ENCODE data around the gene CCM2. TPM values are rescaled to one million over a fixed set of nuclear protein-coding genes. Genes with fewer than 3 reads are reported as not detected.

The CCM2 gene
- total RNA-seq, 4 donors from 2014 or later: 41.1 to 46.3 (median 44.0) TPM

DNA sequence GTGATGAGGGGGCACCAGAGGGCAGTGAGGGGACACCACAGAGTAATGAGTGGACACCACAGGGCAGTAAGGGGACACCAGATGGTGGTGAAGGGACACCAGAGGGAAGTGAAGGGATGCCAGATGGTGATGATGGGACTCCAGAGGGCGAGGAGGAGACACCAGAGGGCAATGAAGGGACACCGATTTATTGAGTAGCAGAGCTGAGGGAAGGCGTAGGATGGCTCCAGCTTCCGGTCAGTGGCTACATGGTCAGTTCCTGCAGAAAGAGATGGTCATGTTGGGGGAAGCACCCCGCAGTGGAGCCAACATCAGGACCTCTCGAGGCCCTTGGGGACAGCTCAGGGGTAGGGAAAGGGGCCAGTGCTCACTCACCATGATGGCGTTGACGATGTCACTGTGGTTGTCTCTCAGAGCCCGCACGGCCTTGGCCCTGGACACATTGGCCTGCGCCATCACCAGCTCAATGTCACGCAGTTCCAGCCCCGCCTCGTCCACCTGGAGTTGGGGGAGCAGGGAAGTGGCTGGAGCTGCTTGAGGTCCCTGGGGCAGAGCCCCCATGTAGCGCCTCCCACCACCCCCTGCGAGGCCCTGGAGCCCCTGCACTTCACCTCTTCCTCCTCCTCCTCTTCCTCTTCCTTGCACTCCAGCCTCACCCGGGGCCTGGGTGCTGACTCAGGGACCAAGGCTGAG, 80.4 kb downstream of the CCM2 start:
- no peak for DNase-seq (ENCODE audit: low spot score in 2 of 2)
- 86 to 94% methylated on average over 12 to 17 of the region's 17 CpGs for WGBS, 2 donors
- no peaks in the 10 kb centered on the region for H3K27me3 ChIP-seq
- no peak for TF ChIP-seq POLR2A (IDR thresholded peaks at IDR 0.05)
- no peak for TF ChIP-seq EP300 (IDR thresholded peaks at IDR 0.05)
- TF ChIP-seq, protein P1, sequence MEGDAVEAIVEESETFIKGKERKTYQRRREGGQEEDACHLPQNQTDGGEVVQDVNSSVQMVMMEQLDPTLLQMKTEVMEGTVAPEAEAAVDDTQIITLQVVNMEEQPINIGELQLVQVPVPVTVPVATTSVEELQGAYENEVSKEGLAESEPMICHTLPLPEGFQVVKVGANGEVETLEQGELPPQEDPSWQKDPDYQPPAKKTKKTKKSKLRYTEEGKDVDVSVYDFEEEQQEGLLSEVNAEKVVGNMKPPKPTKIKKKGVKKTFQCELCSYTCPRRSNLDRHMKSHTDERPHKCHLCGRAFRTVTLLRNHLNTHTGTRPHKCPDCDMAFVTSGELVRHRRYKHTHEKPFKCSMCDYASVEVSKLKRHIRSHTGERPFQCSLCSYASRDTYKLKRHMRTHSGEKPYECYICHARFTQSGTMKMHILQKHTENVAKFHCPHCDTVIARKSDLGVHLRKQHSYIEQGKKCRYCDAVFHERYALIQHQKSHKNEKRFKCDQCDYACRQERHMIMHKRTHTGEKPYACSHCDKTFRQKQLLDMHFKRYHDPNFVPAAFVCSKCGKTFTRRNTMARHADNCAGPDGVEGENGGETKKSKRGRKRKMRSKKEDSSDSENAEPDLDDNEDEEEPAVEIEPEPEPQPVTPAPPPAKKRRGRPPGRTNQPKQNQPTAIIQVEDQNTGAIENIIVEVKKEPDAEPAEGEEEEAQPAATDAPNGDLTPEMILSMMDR (IDR thresholded peaks at IDR 0.05): no peak
- no peak overlapping the region for H3K4me3 ChIP-seq
- peaks cover 0 to 25% (median 7%) of the 10 kb centered on the region in 4 donors for H3K4me1 ChIP-seq
- no peaks in the 10 kb centered on the region for H3K9me3 ChIP-seq
- H3K36me3 ChIP-seq: peaks cover 0 to 73% (median 0%) of the 10 kb centered on the region in 3 donors
- H3K27ac ChIP-seq: no peak overlapping the region

- TF ChIP-seq POLR2A (IDR thresholded peaks at IDR 0.05) (no peak), EP300 (IDR thresholded peaks at IDR 0.05) (no peak)
- TF ChIP-seq, protein P1 (IDR thresholded peaks at IDR 0.05): no peak
- H3K9me3 ChIP-seq: no peaks in the 10 kb centered on the region
- H3K4me1 ChIP-seq: peaks cover 0 to 25% (median 7%) of the 10 kb centered on the region in 4 donors
- H3K4me3 ChIP-seq: no peak overlapping the region
- peak overlapping the region in 1 of 4 donors; percentile 83 for H3K27ac ChIP-seq
- H3K36me3 ChIP-seq: peaks cover 0 to 72% (median 0%) of the 10 kb centered on the region in 3 donors
- 94 to 95% methylated on average over 10 to 13 of the region's 14 CpGs for WGBS, 2 donors
- DNase-seq (ENCODE audit: low spot score in 2 of 2): no peak
- H3K27me3 ChIP-seq: no peaks in the 10 kb centered on the region
These were observed 81.1 kb downstream of the CCM2 start for GRCh38 chr7:45080958-45081669.

- peak overlapping the region in 2 of 4 donors; percentile 80 to 83 for H3K27ac ChIP-seq
- H3K4me1 ChIP-seq: peaks cover 0 to 25% (median 7%) of the 10 kb centered on the region in 4 donors
- no peak for DNase-seq (ENCODE audit: low spot score in 2 of 2)
- no peak overlapping the region for H3K4me3 ChIP-seq
- 79 to 94% methylated on average over 9 of the region's 9 CpGs for WGBS, 2 donors
- peaks cover 0 to 67% (median 0%) of the 10 kb centered on the region in 3 donors for H3K36me3 ChIP-seq
- no peaks in the 10 kb centered on the region for H3K9me3 ChIP-seq
- no peaks in the 10 kb centered on the region for H3K27me3 ChIP-seq
- TF ChIP-seq EP300 (IDR thresholded peaks at IDR 0.05) (no peak), POLR2A (IDR thresholded peaks at IDR 0.05) (no peak)
- TF ChIP-seq, protein P1 (IDR thresholded peaks at IDR 0.05): no peak
These were observed 81.6 kb downstream of the CCM2 start for GRCh38 chr7:45081670-45081974.

DNA sequence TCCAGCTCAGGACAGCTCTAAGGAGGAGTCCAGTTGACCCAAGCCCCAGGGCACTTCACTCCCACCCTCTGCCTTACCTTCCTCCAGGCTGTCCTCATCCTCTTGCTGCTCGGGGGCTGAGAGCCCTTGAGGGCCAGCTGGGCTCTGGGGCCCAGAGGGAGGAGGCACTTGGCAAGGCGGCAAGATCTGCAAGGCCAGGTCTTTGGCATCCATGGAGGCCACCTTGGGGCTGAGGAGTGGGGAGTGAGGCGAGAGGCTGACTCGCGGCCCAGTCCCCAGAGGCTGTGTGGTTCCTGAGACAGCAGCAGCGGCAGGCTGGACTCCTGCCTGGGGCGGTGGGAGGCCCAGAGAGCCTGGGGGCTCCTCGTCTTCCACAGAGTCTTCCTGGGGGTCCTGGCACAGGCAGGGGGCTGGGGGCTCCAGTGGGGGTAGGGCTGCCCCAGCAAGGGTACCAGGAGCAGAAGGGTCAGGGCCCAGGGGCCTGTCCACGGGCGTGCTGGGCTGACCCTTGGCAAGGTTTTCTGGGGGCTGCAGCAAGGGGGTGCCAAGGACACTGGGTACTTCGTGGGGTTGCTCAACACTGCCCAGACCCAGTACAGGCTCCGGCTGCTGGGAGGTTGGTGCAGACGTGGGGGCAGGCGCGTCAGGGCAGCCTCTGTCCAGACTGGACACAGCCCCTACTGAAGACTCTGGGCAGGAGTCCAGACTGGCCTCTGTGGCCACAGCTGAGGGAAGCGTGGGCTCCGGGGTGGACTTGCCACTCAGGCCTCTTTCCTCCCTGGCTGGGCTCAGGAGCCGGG, 82.2 kb downstream of the CCM2 start:
- TF ChIP-seq POLR2A (IDR thresholded peaks at IDR 0.05): no peak
- TF ChIP-seq EP300 (IDR thresholded peaks at IDR 0.05): peak in 1 of 2 donors; percentile 22
- Histone ChIP-seq H3K4me1 (peaks cover 0 to 25% (median 7%) of the 10 kb centered on the region in 4 donors), H3K9me3 (no peaks in the 10 kb centered on the region), H3K36me3 (peaks cover 0 to 65% (median 0%) of the 10 kb centered on the region in 3 donors), H3K27me3 (no peaks in the 10 kb centered on the region), H3K27ac (peak overlapping the region in 2 of 4 donors; percentile 80 to 83), H3K4me3 (no peak overlapping the region)
- WGBS, 2 donors: 54 to 65% methylated on average over 5 to 10 of the region's 18 CpGs
- DNase-seq (ENCODE audit: low spot score in 2 of 2): no peak

DNA sequence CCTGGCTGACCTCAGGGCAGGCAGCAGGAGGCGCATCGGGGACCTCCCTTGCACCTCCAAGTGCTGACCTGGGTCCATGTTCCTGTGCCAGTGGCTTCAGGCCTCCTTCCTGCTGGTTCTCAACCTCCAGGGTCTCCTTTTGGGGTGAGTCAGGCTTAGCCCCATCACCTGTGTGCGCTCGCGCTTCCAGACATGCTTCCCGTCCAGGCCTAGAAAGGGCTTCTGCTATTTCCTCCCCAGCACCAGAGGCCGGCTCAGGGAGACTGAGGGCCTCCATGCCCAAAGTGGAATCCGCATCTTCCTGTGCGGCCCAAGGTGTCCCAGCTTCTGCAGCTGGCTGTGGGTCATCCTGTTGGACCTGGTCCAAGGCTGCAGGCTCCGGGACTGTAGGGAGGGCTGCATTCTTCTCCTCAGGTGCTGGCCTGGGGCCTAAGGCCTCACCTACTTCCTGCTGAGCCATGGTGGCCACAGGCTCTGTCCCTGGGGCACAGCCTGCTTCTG, 82.9 kb downstream of the CCM2 start:
- Histone ChIP-seq H3K9me3 (no peaks in the 10 kb centered on the region), H3K27me3 (no peaks in the 10 kb centered on the region), H3K36me3 (peaks cover 0 to 58% (median 0%) of the 10 kb centered on the region in 3 donors), H3K4me3 (no peak overlapping the region), H3K27ac (peak overlapping the region in 2 of 4 donors; percentile 80 to 83), H3K4me1 (peaks cover 0 to 28% (median 7%) of the 10 kb centered on the region in 4 donors)
- WGBS, 2 donors: 75 to 78% methylated on average over 8 of the region's 10 CpGs
- TF ChIP-seq, protein P1 (IDR thresholded peaks at IDR 0.05): no peak
- TF ChIP-seq EP300 (IDR thresholded peaks at IDR 0.05): no peak
- TF ChIP-seq POLR2A (IDR thresholded peaks at IDR 0.05): no peak
- no peak for DNase-seq (ENCODE audit: low spot score in 2 of 2)

Measured in tibial nerve (tissue), 4 donors.